A673 (cell line): ENCODE results near the gene MAPRE3. TPM values are rescaled to one million over a fixed set of nuclear protein-coding genes. Genes with fewer than 3 reads are reported as not detected.

Experiments used
- BruUV-seq: library from RNA; stranded (reverse); fragments of 400-500 nt; replicated peaks from 2 replicates; lab custom pipeline; 2021; lab: Mats Ljungman, UMichigan
- CTCF ChIA-PET: fragments of 300-600 bp; sonication (Branson Sonifier 250); formaldehyde crosslinking; loops from one replicate; lab custom pipeline; 2022; ENCODE audit warnings: antibody characterized with exemption; lab: Charles Lee
- POLR2A ChIA-PET: fragments of 300-600 bp; sonication (Branson Sonifier 250); formaldehyde crosslinking; loops from one replicate; lab custom pipeline; 2022; ENCODE audit warnings: antibody characterized with exemption; ENCODE audit not compliant: low non-redundant PET; lab: Charles Lee
- DNase-seq: peaks from one replicate; pipeline ENCODE4 v3.0.0-alpha.2; 2015; ENCODE audit warnings: low spot score
- H3K27ac ChIP-seq: fragments of 200-600 bp; sonication (generic); 2 replicates; pipeline ENCODE4 v1.5.1; 2016; ENCODE audit warnings: mixed run types, low read depth, mild to moderate bottlenecking, mixed read lengths, antibody characterized with exemption, low read length; ENCODE audit not compliant: poor library complexity, severe bottlenecking
- H3K27me3 ChIP-seq: fragments of 200-600 bp; sonication (generic); replicated peaks from 2 replicates; pipeline ENCODE4 v1.6.1; 2017; ENCODE audit warnings: mixed run types, low read depth, mild to moderate bottlenecking, mixed read lengths, antibody characterized with exemption, low read length; ENCODE audit not compliant: insufficient read depth, poor library complexity
- H3K36me3 ChIP-seq: fragments of 200-600 bp; sonication (generic); 2 replicates; pipeline ENCODE4 v1.6.1; 2016; ENCODE audit warnings: mixed run types, mild to moderate bottlenecking, mixed read lengths, antibody characterized with exemption, low read length; ENCODE audit not compliant: insufficient read depth, poor library complexity, severe bottlenecking
- H3K4me1 ChIP-seq: fragments of 200-600 bp; sonication (generic); 2 replicates; pipeline ENCODE4 v1.6.1; 2017; ENCODE audit warnings: mixed run types, mild to moderate bottlenecking, mixed read lengths, antibody characterized with exemption, low read length; ENCODE audit not compliant: insufficient read depth, poor library complexity, severe bottlenecking
- H3K4me3 ChIP-seq: fragments of 200-600 bp; sonication (generic); 2 replicates; pipeline ENCODE4 v1.5.1; 2016; ENCODE audit warnings: low read depth, mixed run types, mild to moderate bottlenecking, mixed read lengths, low read length; ENCODE audit not compliant: poor library complexity, severe bottlenecking
- H3K9me3 ChIP-seq: fragments of 200-600 bp; sonication (generic); 2 replicates; pipeline ENCODE4 v1.6.1; 2016; ENCODE audit warnings: mixed run types, low read depth, mild to moderate bottlenecking, mixed read lengths, antibody characterized with exemption, low read length; ENCODE audit not compliant: poor library complexity, severe bottlenecking
- CTCF ChIP-seq: fragments of 300-800, 200-600 bp; sonication (generic); conservative IDR thresholded peaks from 2 replicates; pipeline ENCODE4 v1.5.1; 2017; ENCODE audit warnings: low read depth, mild to moderate bottlenecking, antibody characterized with exemption, low read length, moderate library complexity, mixed read lengths
- EZH2 ChIP-seq: fragments of 200-600 bp; sonication (generic); IDR thresholded peaks from 2 replicates; pipeline ENCODE4 v1.6.1; 2017; ENCODE audit warnings: borderline replicate concordance, low read depth, mild to moderate bottlenecking, mixed read lengths, antibody characterized with exemption, low read length; ENCODE audit not compliant: poor library complexity, severe bottlenecking
- intact Hi-C: fragments of 100-400 bp; cut with micrococcal nuclease; formaldehyde crosslinking; loops from one replicate; pipeline ENCODE4 v1.10.0; 2022; ENCODE audit not compliant: unreplicated experiment
- total RNA-seq: library from RNA; stranded (reverse); gene quantifications from 2 replicates; pipeline ENCODE4 v1.2.3, GENCODE V29; 2021

Gene MAPRE3
- total RNA-seq, 1 experiment from 2014 or later, result 8.4 TPM

DNA sequence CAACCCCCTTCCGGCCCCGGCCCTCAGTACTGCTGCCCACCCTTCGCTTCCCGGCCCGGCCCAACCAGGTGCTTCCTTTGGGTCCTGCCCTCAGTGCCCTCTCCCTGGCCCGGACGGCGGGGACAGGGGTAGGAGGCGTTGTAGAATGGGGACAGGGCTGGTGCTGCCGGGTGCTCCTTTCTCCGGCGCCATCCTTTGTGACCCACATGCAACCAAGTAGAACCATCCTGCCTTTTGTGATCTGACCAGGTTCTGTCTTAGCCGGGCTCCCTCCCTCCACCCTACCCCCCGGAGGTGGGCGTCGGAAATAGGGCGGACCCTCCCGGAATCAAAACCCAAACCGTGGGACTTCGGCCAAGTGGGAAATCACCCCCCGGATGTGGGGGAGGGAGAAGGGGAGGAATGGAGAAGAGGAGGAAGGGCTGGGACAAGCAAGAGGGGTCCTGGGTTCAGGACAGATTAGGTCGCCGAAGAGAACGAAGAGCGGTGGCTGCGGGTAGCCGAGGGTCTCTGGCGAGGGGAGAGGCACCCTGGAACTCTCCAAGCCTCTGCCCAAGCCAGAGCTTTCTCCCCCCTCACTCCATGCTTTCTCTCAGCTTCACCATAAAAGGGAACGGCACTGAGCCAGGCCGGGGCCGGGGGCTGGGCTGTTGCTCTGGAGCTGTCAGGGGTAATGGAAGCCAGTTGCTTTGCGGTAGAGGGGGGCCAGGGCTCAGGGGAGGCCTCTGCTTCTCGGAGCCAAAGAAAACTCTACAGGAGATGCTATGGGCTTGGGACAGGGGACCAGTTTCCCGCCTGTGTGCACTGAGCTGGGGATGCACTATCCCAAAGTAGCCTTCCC is 101.8 kb downstream of the MAPRE3 start:
- Histone ChIP-seq H3K27me3 (no peaks in the 10 kb centered on the region), H3K36me3 (peaks cover 21% of the 10 kb centered on the region), H3K4me3 (peak overlapping the region; percentile 99), H3K27ac (peak overlapping the region; percentile 87), H3K9me3 (no peaks in the 10 kb centered on the region), H3K4me1 (peaks cover 41% of the 10 kb centered on the region)
- BruUV-seq, result no TSS peak
- TF ChIP-seq EZH2 (no peak), CTCF (no peak)
- intact Hi-C loops, result no loop called here
- CTCF ChIA-PET, result interaction anchor here (1.2 to 2.0 kb wide), 3 partner anchors 9 to 22 kb away, joined by 4 to 10 read pairs (median 5); no protein-coding TSS in a partner anchor
- DNase-seq, result peak; percentile 63
- POLR2A ChIA-PET, result interaction anchor here (0.6 kb wide), 1 partner anchor 233 kb away, joined by 3 read pairs; no protein-coding TSS in a partner anchor

DNA sequence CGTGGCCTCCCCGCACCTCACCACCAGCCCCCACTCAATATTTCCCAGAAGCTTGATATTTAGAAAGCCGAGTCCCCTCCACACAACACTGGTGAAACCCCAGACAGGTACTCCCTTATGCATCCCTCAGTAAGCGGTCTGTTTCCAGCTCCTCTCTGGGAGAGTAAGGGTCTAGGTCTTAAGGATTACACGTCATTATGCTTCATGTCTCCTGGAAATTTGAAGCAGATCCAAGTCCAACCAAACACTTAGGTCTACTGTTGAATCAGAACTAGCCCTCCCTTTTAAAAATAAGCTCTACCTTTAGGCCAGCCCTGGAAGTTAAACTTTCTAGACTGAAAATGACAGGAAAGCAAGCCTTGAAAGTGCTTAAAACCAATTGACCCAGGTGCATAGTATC is 102.5 kb downstream of the MAPRE3 start:
- Histone ChIP-seq H3K9me3 (no peaks in the 10 kb centered on the region), H3K27me3 (no peaks in the 10 kb centered on the region), H3K4me3 (no peak overlapping the region), H3K36me3 (peaks cover 21% of the 10 kb centered on the region), H3K4me1 (peaks cover 44% of the 10 kb centered on the region), H3K27ac (peak overlapping the region; percentile 87)
- TF ChIP-seq CTCF, result no peak
- TF ChIP-seq EZH2, result no peak
- BruUV-seq, result no TSS peak
- ChIA-PET POLR2A (interaction anchor here (0.6 kb wide), 1 partner anchor 767 kb away, joined by 4 read pairs; no protein-coding TSS in a partner anchor), CTCF (interaction anchor here (1.6 to 2.0 kb wide), 2 partner anchors 8 to 23 kb away, joined by 4 to 10 read pairs; no protein-coding TSS in a partner anchor)
- no peak for DNase-seq
- intact Hi-C loops, result no loop called here

DNA sequence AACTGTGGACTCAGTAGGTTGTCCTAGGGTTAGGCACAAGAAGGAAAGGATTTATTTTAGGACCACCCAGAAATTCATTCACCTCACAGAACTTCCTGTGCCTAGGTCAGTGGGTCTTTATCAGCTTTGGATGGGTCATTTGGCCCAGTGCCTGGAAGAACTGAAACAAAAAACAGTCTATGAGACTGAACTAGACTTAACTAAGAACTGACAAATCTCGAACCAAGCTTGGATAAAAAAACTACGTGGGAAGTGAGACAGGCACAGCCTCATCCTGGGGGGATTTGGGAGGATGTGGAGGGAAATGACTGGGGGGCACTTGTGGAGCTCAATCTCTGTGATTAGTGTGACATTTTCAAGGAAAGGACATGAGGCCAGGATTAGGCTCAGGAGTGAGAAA is 103.3 kb downstream of the MAPRE3 start:
- intact Hi-C loops, result no loop called here
- peak overlapping the region; percentile 52 for H3K27ac ChIP-seq

More for the DNA sequence above, 103.3 kb downstream of the MAPRE3 start:
- CTCF ChIA-PET, result no interaction called here
- no TSS peak for BruUV-seq
- no peaks in the 10 kb centered on the region for H3K9me3 ChIP-seq
- no peak for TF ChIP-seq EZH2
- TF ChIP-seq CTCF, result no peak
- H3K4me1 ChIP-seq, result peaks cover 52% of the 10 kb centered on the region
- POLR2A ChIA-PET, result interaction anchor here (0.6 kb wide), 1 partner anchor 18 kb away, joined by 3 read pairs; no protein-coding TSS in a partner anchor
- H3K36me3 ChIP-seq, result peaks cover 15% of the 10 kb centered on the region
- no peaks in the 10 kb centered on the region for H3K27me3 ChIP-seq
- no peak for DNase-seq
- H3K4me3 ChIP-seq, result no peak overlapping the region
